Fibroblast of pulmonary artery (primary cell): ENCODE results near the gene LEAP2.

Experiments
- DNase-seq: peaks from one replicate; pipeline ENCODE4 v3.0.0-alpha.2; 2010; ENCODE audit warnings: low read depth
- H3K4me3 ChIP-seq: replicated peaks from 2 replicates; pipeline ENCODE4 v1.5.1; 2011; ENCODE audit warnings: low read depth, mild to moderate bottlenecking, control low read depth, low read length, moderate library complexity
- TF ChIP-seq, protein P1 (sequence below): IDR thresholded peaks from 2 replicates; pipeline ENCODE4 v1.5.1; 2011; ENCODE audit warnings: mild to moderate bottlenecking, control low read depth, low read length, inconsistent platforms; ENCODE audit errors: missing control alignments

The LEAP2 gene

DNA sequence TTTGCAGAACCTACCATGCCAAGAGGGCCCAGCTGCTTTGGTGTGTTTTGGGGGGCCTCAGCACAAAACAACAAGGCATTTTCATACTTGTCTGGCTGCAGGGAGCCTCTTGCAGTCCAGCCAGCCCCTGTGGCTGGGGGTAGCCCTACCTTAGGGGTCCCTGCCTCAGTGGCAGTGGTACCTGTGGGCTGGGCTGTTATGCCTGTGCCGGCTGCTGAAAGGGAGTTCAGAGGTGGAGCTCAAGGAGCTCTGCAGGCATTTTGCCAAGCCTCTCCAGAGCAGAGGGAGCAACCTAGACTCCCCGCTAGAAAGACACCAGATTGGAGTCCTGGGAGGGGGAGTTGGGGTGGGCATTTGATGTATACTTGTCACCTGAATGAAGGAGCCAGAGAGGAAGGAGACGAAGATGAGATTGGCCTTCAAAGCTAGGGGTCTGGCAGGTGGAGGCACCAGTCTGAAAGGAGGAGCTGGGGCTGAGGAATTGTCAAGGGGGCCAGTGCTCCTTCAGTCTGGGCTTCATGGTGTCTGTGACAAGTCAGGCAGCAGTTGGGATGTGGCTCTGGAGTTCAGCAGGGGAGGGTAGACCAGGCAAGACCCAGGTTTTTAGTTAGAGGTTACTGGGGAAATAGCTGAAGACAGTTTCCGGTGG is 44.5 kb upstream of the LEAP2 start:
- DNase-seq = no peak
- peak overlapping the region; percentile 62 for H3K4me3 ChIP-seq
- TF ChIP-seq, protein P1, sequence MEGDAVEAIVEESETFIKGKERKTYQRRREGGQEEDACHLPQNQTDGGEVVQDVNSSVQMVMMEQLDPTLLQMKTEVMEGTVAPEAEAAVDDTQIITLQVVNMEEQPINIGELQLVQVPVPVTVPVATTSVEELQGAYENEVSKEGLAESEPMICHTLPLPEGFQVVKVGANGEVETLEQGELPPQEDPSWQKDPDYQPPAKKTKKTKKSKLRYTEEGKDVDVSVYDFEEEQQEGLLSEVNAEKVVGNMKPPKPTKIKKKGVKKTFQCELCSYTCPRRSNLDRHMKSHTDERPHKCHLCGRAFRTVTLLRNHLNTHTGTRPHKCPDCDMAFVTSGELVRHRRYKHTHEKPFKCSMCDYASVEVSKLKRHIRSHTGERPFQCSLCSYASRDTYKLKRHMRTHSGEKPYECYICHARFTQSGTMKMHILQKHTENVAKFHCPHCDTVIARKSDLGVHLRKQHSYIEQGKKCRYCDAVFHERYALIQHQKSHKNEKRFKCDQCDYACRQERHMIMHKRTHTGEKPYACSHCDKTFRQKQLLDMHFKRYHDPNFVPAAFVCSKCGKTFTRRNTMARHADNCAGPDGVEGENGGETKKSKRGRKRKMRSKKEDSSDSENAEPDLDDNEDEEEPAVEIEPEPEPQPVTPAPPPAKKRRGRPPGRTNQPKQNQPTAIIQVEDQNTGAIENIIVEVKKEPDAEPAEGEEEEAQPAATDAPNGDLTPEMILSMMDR = no peak

DNA sequence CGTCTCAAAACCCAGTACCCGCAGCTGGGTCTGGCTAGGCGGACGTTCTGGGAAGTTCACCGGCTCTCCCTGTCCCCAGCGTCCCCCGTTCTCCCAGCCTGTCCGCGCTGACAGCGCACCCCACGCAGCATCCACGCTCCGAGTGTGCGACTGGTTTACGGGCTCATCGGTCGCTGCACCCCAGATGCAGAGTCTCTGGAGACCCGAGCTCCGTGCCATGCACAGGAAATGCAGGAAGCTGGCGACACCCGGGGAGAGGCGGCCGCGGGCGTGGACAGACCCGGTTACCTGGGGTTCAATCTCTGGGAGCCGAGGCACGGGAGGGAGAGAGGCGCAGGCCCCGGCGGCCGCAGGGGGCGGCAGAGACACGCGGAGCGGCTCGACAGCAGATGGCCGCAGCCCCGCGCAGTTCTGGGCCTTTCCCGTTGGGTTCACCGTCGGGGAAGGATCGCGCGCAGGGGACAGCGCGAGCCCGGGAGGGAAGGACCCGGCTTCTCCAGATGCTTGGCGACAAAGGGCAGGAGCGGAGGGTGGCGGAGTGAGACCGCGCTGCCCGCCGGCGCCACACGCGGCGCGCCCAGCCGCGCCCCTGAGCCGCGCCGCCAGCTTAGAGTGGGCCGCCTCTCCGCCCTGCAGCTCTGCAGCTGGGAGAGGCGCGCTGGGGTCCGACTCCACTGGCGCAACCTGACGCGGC is 43.6 kb upstream of the LEAP2 start:
- TF ChIP-seq, protein P1 = peak; percentile 73
- DNase-seq = peak; percentile 67
- peak overlapping the region; percentile 62 for H3K4me3 ChIP-seq

DNA sequence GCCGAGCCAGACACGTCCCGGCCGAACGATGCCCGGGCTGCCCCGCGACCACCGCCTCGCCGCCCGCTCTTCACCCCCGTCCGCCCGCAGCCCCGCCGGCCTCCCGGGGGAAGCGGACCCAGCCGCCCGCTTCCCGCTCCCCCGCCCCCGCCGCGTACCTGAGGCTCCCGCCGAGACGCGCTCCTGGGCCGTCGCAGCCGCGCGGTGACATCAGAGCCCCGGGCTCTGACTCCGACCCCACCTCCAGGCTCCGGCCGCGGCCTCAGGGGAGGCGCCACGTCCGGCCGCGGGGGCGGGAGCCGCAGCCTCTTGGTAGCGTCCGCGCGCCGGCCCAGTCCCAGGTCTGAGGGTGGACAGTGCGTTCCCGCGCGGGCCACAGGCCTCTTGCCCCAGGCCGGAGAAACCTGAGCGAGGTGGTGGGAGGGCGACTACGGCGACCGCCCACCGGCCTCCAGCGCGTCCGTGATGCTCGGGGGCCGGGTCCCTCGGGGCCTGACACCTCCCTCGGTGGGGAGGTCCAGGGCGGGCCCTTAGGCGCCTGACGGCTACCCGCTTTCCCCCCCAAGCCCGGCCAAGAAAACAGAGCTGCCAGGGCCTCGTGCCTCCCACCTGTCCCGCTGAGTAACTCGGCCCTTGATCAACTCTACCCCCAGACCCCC is 42.9 kb upstream of the LEAP2 start, which contains the start of gene SHROOM1:
TSS of gene SHROOM1 (minus strand) at position 212 of the 659 bp plus-strand sequence. CDS start 4,507 bp downstream, outside the sequence.
- TF ChIP-seq, protein P1 = no peak
- H3K4me3 ChIP-seq = peak within 1 kb of the TSS; percentile 62
- DNase-seq = peak; percentile 43

DNA sequence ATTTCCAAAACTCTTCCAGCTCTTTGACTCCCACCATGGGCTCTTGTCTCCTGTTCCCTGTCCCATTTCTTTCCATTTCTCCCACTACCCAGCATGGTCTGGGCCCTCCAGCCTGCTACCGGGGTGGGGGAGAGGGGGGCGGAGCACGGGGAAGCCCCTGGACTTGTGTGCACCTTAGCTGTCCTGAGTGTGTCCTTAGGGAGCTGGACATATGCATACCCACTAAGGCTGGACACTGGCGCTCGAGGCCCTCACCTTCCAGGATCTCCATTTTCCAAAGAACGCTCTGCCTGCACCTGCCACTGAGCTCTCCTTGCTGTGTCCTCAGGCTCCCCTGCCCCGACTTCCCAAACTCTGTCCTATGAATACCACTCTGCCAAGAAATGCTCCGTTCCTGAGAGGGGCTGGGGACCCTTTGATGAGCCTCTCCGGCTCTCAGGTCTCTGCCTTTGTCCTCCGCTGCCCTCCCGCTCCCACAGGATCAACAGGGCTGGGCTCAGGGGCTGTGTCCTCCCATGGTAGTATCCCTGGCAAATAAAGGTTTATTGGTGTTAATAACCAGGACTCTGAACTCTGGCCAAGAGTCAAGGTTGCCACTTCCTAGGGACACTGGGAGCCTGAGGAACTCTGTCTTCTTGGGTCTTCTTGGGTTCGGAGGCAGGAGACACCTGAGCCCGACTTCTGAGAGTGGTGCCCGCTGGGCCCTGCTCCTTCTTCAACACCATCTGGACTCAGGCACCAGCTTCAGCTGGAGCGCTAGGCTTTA is 42.2 kb upstream of the LEAP2 start:
- H3K4me3 ChIP-seq = peak overlapping the region; percentile 62
- TF ChIP-seq, protein P1 = no peak

DNA sequence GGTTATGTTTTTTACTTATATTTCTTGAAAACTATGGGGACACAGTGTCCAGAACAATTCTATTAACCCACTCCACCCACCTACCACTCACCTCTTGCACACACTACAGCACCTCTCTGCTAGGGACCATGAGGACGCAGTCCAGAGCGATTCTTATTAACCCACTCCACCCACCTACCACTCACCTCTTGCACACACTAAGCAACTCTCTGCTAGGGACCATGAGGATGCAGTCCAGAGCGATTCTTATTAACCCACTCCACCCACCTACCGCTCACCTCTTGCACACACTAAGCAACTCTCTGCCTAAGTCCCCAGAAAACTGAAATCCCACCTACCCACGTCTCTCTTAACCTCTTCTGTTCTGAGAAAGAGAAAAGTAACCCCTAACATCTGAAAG is 40.9 kb upstream of the LEAP2 start:
- H3K4me3 ChIP-seq = no peak overlapping the region
- no peak for DNase-seq
- TF ChIP-seq, protein P1 = no peak

More for the DNA sequence above, 42.2 kb upstream of the LEAP2 start:
- no peak for DNase-seq

DNA sequence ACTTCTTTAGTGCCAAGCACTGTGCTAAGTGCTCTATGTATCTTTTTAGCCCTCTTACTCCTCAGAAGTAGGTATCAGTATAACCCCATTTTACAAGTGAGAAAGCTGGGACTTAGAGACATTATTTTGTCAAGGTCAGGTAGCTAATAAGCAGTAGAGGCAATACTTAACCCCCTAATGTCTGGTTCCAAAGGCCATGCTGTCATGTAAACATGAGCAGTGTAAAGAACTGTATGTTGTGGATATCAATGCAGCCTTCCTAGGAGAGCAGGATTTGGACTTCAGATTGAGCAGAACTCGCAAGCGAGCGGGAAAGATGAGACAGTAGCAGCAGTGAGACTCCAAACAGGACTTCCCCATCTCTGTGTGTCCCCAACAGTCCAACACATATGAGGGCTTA is 39.4 kb upstream of the LEAP2 start:
- H3K4me3 ChIP-seq = no peak overlapping the region
- TF ChIP-seq, protein P1 = no peak
- DNase-seq = no peak
